Stimulated activated naive B cell treated with anti-CD40 and anti-IgM and Interleukin-4, amounts not matched to agents 10 μg/mL and 1 μg/mL and 100 μg/mL, for 72 hours (primary cell): ENCODE results near the gene NEIL3.

Experiments used
- ATAC-seq, 2 donors: fragments of 150-1000 bp; cut with Tn5 transposase; replicated peaks; 2 replicates each; pipeline ENCODE4 v1.10.0; 2021; ENCODE audit warnings: moderate library complexity in 1 of 2
- DNase-seq: peaks from one replicate; pipeline ENCODE4 v3.0.0; 2021
- H3K27ac Mint-ChIP-seq: one replicate; pipeline ENCODE4 v1.8.0; 2022; ENCODE audit warnings: mild to moderate bottlenecking, mixed read lengths
- H3K27me3 Mint-ChIP-seq, 2 donors: one replicate each; pipeline ENCODE4 v1.8.0; 2022; ENCODE audit warnings: mixed read lengths in 2 of 2
- H3K36me3 Mint-ChIP-seq, 2 donors: one replicate each; pipeline ENCODE4 v1.8.0; 2022; ENCODE audit warnings: mixed read lengths in 2 of 2, mild to moderate bottlenecking in 1 of 2
- H3K4me1 Mint-ChIP-seq, 2 donors: one replicate each; pipeline ENCODE4 v1.8.0; 2022; ENCODE audit warnings: mixed read lengths in 2 of 2, mild to moderate bottlenecking in 1 of 2
- H3K4me3 Mint-ChIP-seq, 2 donors: one replicate each; pipeline ENCODE4 v1.8.0; 2022; ENCODE audit warnings: mild to moderate bottlenecking in 2 of 2, mixed read lengths in 2 of 2, moderate library complexity in 1 of 2
- H3K9me3 Mint-ChIP-seq, 2 donors: one replicate each; pipeline ENCODE4 v1.8.0; 2022; ENCODE audit warnings: mixed read lengths in 2 of 2, mild to moderate bottlenecking in 1 of 2

The NEIL3 gene

GRCh38 chr4:177315767-177316464 is 6.2 kb downstream of the NEIL3 start:
- Mint-ChIP-seq H3K9me3 (no peaks in the 10 kb centered on the region), H3K27me3 (no peaks in the 10 kb centered on the region), H3K4me1 (peaks cover 5 to 15% of the 10 kb centered on the region in 2 donors), H3K36me3 (no peaks in the 10 kb centered on the region), H3K4me3 (no peak overlapping the region), H3K27ac (no peak overlapping the region)
- DNase-seq, result no peak
- peak; percentile 41 to 43 for ATAC-seq

DNA sequence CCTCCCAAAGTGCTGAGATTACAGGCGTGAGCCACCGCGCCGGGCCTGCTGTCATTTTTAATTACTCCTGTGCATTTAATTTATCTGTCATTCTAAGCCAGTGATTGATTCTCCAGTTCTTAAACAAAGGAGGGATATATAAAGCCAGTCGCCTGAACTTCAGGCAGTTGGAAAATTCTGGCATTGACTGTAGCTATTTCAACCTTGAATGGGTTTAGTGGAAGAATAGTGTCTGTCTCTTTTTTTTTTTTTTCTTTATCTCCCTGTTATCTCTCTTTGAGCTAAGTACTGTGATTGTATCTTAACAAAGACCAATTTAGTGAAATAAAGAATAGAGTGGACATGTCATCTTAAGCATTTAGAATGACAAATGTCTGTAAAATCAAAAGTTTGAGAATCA is 11.0 kb downstream of the NEIL3 start:
- Mint-ChIP-seq H3K36me3 (no peaks in the 10 kb centered on the region), H3K27ac (no peak overlapping the region), H3K27me3 (no peaks in the 10 kb centered on the region), H3K4me1 (peaks cover 5 to 16% of the 10 kb centered on the region in 2 donors), H3K9me3 (no peaks in the 10 kb centered on the region), H3K4me3 (no peak overlapping the region)
- DNase-seq (no peak), ATAC-seq (no peak)

DNA sequence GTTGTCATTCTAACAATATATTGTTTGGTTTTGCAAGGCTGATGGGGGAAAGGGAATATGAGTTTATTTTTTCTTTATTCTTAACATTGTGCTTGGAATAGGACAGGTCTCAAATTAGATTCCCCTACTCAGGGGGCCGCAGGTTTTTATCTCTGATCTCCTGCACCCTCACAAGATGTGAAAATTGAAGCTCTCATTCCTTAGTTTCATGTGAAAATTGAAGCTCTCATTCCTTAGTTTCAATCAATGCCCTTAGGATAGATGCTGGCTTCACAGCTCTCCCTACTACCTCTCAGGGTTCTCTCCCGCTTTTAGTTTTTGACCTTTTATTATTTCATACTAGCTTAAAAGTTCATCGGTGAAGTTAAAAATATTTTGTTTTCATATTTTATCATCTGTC is 12.0 kb downstream of the NEIL3 start:
- ATAC-seq (no peak), DNase-seq (no peak)
- Mint-ChIP-seq H3K9me3 (no peaks in the 10 kb centered on the region), H3K4me3 (no peak overlapping the region), H3K36me3 (no peaks in the 10 kb centered on the region), H3K4me1 (peaks cover 1 to 7% of the 10 kb centered on the region in 2 donors), H3K27me3 (no peaks in the 10 kb centered on the region), H3K27ac (no peak overlapping the region)

DNA sequence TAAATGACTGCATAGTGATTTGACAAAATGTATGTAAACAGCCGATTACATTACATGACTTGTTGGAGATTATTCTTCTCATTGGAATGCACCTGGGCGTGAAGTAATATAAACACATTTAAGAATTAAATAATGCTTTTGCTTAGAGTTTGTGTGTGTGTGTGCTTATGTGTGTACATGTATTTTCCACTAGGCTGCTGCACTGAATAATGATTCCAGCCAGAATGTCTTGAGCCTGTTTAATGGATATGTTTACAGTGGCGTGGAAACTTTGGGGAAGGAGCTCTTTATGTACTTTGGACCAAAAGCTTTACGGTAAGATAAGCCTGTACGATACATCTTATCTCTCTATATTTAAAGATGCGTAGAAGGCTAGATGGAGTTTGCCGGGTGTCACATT is 12.6 kb downstream of the NEIL3 start:
- Mint-ChIP-seq H3K4me1 (peaks cover 0 to 4% of the 10 kb centered on the region in 2 donors), H3K27ac (no peak overlapping the region), H3K9me3 (no peaks in the 10 kb centered on the region), H3K36me3 (no peaks in the 10 kb centered on the region), H3K27me3 (no peaks in the 10 kb centered on the region), H3K4me3 (no peak overlapping the region)
- no peak for ATAC-seq
- no peak for DNase-seq

GRCh38 chr4:177322881-177323280 is 13.2 kb downstream of the NEIL3 start:
- Mint-ChIP-seq H3K36me3 (no peaks in the 10 kb centered on the region), H3K4me3 (no peak overlapping the region), H3K27me3 (no peaks in the 10 kb centered on the region), H3K4me1 (peaks cover 0 to 4% of the 10 kb centered on the region in 2 donors), H3K9me3 (no peaks in the 10 kb centered on the region), H3K27ac (no peak overlapping the region)
- no peak for ATAC-seq
- no peak for DNase-seq

DNA sequence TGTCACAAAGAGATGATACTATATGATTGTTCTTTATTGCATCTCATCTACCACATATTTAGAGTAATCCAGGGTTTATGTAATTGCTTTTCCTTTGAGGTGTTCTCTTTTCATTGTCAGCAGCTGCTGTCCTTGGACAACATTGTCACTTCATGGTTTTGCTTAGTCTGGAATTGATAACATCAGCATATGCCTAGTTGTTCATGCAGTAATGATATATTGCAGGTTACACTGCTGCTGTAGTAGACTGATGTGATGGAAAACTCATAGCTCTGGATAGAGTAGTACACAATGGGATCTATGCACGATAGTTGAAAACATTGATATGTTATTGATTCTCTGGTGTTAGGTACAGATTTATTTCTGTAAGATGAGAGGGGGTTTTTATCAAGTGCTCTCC is 13.7 kb downstream of the NEIL3 start:
- Mint-ChIP-seq H3K4me1 (peaks cover 0 to 4% of the 10 kb centered on the region in 2 donors), H3K27me3 (no peaks in the 10 kb centered on the region)

DNA sequence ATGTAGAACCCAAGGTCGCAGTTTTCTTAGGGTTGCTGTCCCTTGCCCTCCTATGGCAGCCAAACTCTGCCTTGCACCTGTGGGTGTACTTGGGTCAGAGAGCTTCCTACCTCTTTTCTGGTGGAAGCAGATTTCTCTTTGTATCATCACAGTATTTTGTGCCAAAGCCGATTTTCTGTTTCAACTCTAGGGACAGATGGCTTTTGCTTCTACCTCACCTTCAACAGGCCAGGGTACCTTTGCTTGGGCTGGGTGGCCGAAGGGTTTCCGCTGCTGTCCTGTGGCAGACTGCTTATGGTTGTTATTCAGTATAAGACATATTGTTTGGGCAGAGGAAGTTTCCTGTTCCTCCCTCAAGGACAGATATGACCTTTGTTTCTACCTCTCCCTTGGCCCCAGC is 22.4 kb downstream of the NEIL3 start:
- peaks cover 3 to 4% of the 10 kb centered on the region in 2 donors for H3K36me3 Mint-ChIP-seq
- no peak overlapping the region for H3K27ac Mint-ChIP-seq
- no peaks in the 10 kb centered on the region for H3K27me3 Mint-ChIP-seq
- ATAC-seq, result no peak
- H3K4me3 Mint-ChIP-seq, result no peak overlapping the region
- H3K9me3 Mint-ChIP-seq, result peaks cover 7 to 12% of the 10 kb centered on the region in 2 donors
- peaks cover 0 to 2% of the 10 kb centered on the region in 2 donors for H3K4me1 Mint-ChIP-seq
- DNase-seq, result no peak

More for the DNA sequence above, 13.7 kb downstream of the NEIL3 start:
- no peak overlapping the region for H3K27ac Mint-ChIP-seq
- H3K36me3 Mint-ChIP-seq, result no peaks in the 10 kb centered on the region
- ATAC-seq (no peak), DNase-seq (no peak)
- no peak overlapping the region for H3K4me3 Mint-ChIP-seq
- no peaks in the 10 kb centered on the region for H3K9me3 Mint-ChIP-seq

DNA sequence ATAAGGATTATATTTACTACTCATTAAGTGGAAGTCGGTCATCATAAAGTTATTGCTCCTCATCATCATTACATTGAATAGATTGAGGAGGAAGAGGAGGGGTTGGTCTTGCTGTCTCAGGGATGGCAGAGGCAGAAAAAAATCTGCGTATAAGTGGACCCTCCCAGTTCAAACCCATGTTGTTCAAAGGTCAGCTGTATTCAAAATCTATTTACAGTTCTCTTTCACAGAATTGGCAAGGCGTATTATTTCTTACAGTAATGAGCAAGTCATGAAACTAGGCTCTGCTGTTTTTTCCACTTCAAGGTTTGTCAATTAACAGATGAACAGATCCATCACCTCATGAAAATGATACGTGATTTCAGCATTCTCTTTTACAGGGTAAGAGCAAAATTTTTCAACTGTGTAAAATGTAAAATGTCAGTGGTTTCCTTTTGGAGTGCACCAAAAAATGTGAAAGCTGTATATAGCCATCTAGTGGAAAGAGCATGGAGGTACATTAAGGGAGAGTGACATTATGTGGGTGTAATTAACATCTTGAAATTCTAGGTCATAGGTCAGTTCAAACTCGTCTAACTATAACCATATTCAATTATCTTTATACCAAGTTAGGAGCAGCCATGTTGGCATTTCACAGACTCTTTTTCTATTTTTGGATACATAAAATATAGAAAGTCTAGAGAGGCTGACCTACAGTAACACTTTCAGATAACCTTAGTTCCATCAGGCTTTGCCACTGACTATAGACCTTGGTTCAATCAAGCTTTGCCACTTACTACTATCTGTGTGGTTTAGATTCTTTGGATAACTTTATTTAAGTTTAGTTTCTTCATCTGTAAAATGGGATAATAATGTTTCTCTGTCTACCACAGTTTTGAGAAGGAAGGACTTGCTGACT is 30.1 kb downstream of the NEIL3 start:
- Mint-ChIP-seq H3K27ac (no peak overlapping the region), H3K36me3 (no peaks in the 10 kb centered on the region), H3K27me3 (no peaks in the 10 kb centered on the region), H3K4me3 (peak overlapping the region in 1 of 2 donors; percentile 8), H3K9me3 (no peaks in the 10 kb centered on the region), H3K4me1 (peaks cover 2 to 8% of the 10 kb centered on the region in 2 donors)
- ATAC-seq, result peak; percentile 88 to 91
- no peak for DNase-seq

- H3K27ac Mint-ChIP-seq, result no peak overlapping the region
- H3K9me3 Mint-ChIP-seq, result no peaks in the 10 kb centered on the region
- ATAC-seq (no peak), DNase-seq (no peak)
- H3K36me3 Mint-ChIP-seq, result no peaks in the 10 kb centered on the region
- no peak overlapping the region for H3K4me3 Mint-ChIP-seq
- no peaks in the 10 kb centered on the region for H3K4me1 Mint-ChIP-seq
- no peaks in the 10 kb centered on the region for H3K27me3 Mint-ChIP-seq
Measured at GRCh38 chr4:177348348-177348747, 38.7 kb downstream of the NEIL3 start.

- Mint-ChIP-seq H3K9me3 (no peaks in the 10 kb centered on the region), H3K27ac (no peak overlapping the region), H3K4me3 (no peak overlapping the region), H3K36me3 (no peaks in the 10 kb centered on the region), H3K27me3 (no peaks in the 10 kb centered on the region), H3K4me1 (no peaks in the 10 kb centered on the region)
- ATAC-seq, result no peak
- no peak for DNase-seq
Measured at GRCh38 chr4:177349191-177349590, 39.5 kb downstream of the NEIL3 start.

DNA sequence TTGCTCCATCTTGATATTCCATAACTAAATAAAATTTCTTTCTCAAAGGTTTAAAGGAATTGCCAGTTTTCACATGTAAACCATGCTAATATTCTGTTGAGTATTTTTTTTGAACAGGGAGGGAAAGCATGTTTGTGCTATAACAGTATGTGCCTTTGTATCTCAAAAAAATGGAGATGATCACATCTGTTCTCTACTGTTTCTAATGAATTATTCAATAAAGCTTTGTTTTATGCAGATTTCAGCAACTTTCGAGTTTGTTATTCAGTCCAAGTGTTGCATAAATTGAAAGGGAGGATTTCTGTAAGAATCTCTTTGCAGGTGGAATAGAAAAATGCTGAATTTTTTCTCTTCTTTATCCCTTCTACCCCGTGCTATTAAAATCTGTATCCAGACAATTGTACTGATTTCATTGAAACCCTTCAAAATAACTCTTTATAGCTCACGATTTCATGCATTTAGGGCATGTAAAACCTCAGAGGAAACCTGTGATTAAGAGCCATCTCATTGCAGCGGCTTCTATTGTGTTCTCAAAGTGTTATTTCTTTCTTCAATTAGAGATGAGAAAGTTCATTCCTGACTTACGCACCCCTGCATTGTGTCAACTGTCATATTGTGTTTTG is 42.1 kb downstream of the NEIL3 start:
- H3K4me3 Mint-ChIP-seq, result no peak overlapping the region
- ATAC-seq (no peak), DNase-seq (no peak)
- H3K27me3 Mint-ChIP-seq, result no peaks in the 10 kb centered on the region
- H3K9me3 Mint-ChIP-seq, result no peaks in the 10 kb centered on the region
- no peaks in the 10 kb centered on the region for H3K36me3 Mint-ChIP-seq
- H3K4me1 Mint-ChIP-seq, result no peaks in the 10 kb centered on the region
- H3K27ac Mint-ChIP-seq, result no peak overlapping the region

DNA sequence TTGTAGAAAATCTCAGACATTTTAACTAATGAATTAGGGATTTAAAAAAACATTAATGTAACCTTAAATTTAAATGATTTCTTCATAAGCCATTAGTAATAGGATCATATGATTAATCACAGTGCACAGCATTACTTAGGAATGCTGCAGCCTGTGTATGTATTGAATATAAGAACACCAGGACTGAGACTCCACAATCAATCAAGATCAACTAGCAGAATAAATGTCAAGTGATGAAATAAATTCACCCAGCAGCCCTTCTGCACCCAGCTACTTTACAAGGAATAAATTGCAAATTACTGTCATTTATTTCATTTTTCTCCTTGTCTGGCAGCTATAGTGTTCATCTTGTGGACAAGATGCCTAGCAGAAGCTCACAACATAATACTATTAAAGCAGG is 46.5 kb downstream of the NEIL3 start:
- no peak overlapping the region for H3K4me3 Mint-ChIP-seq
- no peaks in the 10 kb centered on the region for H3K27me3 Mint-ChIP-seq
- no peaks in the 10 kb centered on the region for H3K36me3 Mint-ChIP-seq
- no peak overlapping the region for H3K27ac Mint-ChIP-seq
- no peak for ATAC-seq
- no peak for DNase-seq
- H3K4me1 Mint-ChIP-seq, result no peaks in the 10 kb centered on the region
- no peaks in the 10 kb centered on the region for H3K9me3 Mint-ChIP-seq

GRCh38 chr4:177356921-177357320 is 47.2 kb downstream of the NEIL3 start:
- no peak overlapping the region for H3K27ac Mint-ChIP-seq
- no peaks in the 10 kb centered on the region for H3K36me3 Mint-ChIP-seq
- H3K4me1 Mint-ChIP-seq, result no peaks in the 10 kb centered on the region
- no peaks in the 10 kb centered on the region for H3K27me3 Mint-ChIP-seq
- ATAC-seq (no peak), DNase-seq (no peak)
- H3K9me3 Mint-ChIP-seq, result no peaks in the 10 kb centered on the region
- no peak overlapping the region for H3K4me3 Mint-ChIP-seq

GRCh38 chr4:177367336-177367735 is 57.7 kb downstream of the NEIL3 start:
- Mint-ChIP-seq H3K4me3 (no peak overlapping the region), H3K27ac (no peak overlapping the region), H3K9me3 (peaks cover 0 to 2% of the 10 kb centered on the region in 2 donors), H3K27me3 (no peaks in the 10 kb centered on the region), H3K4me1 (no peaks in the 10 kb centered on the region), H3K36me3 (no peaks in the 10 kb centered on the region)
- ATAC-seq (no peak), DNase-seq (no peak)
